Stimulated activated CD4-positive, alpha-beta T cell treated with anti-CD3 and anti-CD28 coated beads, Interleukin-15, amount 100 ng/mL, for 24 hours (primary cell): Measurements from ENCODE around the gene KCNIP2.
A peak's percentile ranks its signal among the peaks of the same experiment; 100 is the strongest.
"Not testable (repeated sequence)": the region's sequence is repeated elsewhere in the genome, so short reads cannot be mapped to it uniquely, and the experiment has no call there.

Experiments used
- DNase-seq: peaks from one replicate; pipeline ENCODE4 v3.0.0-alpha.2; 2020

The KCNIP2 gene

DNA sequence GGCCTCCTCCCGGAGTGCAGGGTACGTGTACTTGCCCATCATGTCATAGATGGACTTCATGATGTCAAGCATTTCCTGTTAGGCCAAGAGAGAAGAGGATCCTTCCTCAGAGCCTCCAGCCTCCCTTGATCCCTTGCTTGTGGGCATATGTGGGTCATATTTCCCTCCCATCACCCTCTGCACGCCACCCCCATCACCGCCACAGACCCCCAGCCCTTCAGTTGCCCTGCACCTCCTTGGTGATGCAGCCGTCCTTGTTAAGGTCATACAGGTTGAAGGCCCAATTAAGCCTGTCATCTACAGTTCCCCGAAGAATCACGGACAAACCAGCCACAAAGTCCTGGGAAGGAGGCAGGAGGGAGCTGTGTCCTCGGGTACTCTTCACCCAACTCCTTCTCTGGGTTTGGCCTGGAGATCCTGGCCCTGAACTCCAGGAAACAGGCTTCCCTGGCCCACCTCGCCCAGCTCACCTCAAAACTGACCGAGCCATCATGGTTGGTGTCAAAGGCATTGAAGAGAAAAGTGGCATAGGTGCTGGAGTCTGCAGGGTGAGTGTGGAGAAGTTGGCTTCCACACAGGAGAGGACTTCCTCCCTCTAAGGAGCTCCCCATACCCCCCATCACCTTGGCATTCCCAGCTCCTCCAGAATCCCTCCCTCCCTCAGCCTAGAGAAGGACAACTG is 15.5 kb downstream of the KCNIP2 start:
- no peak for DNase-seq

DNA sequence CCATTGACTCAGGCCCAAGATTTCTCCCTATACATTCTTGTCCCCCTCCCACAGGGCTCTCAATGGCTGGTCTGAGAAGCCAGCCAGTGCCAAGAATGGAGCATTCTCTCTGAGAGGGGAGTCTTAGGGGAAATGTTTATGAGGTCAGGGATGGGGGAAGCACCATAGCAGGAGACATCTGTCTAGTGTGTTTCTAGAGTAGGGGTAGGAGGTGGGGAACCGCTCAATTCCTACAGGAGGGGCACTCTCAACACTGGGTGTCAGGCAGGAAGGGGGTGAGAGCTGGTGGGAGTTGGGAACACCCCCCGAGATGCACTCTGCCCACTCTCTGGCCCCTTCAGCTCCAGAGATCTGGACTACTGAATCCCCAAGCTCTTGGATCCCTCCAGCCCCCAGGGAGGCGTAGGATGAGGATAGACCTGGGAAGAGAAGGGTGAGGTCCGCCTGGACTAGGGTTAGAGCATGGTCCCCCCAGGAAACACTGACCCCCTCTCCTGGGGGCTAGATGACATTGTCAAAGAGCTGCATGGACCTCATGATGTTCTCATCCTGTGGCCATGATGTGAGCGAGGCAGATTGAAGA is 16.7 kb downstream of the KCNIP2 start:
- DNase-seq = no peak

DNA sequence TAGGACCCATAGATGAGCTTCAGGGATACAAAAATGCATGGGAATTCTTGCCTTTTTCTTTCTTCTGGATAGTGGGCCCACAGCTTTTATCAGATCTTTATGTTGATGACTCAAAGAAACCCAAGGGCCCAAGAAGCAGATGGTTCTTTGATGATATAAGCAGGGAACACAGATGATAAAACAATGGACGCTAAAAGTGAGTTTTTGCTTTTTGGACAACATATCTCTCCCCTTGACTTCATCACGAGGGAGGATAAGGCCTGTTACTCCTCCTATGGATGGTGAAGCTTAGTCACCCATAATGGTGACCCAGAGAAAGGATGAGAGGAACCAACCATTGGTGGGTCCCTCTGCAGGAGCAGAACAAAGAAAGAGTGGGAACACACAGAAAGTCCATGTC is 18.9 kb downstream of the KCNIP2 start:
- DNase-seq = no peak

DNA sequence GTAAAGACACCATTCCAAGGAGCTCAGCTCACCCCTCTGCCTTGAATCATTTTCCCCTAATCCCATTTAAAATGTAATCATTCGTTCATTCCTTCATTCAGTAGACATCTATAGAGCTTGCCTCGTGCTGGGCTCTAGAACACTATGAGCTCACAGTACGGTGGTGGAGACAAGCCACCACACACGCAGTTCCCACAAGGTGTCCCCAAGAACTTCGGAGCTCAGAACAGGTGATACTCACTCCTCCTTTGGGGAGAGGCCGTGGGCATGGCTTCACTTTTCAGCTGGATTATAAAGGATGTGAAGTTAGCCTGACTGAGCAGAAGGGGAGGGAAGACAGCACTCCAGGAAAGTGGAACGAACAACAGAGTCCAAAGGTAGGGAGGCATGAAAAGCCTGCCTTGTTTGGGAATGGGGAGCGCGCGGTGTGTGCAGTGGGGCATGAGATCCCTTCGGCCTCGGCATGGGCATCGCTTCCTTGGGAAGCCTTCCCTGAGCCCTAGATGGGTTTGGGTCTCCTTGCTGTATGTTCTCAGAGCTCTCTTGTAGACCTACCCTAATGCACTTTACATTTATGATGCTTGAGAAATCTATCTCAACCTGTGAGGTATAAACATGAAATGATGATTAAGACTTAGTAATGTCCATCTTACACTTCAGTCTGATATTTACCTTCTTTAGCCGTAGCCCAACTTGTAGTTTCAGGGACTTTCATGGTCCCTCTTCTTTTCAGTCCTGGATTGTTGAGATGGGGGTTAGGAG is 24.5 kb downstream of the KCNIP2 start:
- no peak for DNase-seq

DNA sequence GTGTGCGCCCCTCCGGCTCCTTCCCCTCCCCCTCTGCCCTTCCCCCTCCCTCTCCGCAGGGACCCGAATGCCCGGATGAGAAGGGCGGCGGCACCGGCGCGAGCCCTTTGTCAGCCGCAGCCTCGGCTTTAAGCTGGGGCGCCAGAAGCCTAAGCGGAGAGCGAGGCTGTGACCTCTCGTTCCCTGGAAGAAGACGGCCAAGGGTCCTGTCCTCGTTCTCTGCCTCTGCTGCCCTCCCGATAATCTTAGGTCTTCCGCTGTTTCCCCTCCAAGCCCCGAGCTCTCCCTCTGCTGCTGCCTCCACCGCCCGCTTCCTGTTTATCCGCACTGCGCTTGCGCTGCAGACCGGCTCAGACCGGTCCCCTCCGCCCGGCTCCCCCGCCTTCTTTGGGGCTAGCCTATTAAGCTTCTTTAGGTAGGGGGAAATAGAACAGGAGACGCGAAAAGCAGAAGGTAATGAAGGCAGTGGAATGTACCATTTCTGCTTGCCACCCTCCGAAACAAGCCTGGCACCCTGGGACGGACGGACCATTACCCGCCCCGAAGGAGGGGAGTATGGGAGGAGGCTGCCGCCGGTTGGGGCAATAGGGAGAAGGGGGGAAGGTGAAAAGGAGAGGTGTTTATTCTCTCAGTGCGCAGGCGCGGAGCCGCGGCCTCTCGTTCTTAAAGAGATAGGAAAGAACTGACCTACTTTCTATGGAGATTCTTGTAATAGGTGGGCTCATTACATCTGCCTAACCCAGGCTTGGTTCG is 25.3 kb downstream of the KCNIP2 start, which contains the start of gene OGA:
TSS of gene OGA (minus strand) at position 326 of the 753 bp plus-strand sequence. CDS start 422 bp downstream, outside the sequence.
- peak; percentile 97 for DNase-seq

DNA sequence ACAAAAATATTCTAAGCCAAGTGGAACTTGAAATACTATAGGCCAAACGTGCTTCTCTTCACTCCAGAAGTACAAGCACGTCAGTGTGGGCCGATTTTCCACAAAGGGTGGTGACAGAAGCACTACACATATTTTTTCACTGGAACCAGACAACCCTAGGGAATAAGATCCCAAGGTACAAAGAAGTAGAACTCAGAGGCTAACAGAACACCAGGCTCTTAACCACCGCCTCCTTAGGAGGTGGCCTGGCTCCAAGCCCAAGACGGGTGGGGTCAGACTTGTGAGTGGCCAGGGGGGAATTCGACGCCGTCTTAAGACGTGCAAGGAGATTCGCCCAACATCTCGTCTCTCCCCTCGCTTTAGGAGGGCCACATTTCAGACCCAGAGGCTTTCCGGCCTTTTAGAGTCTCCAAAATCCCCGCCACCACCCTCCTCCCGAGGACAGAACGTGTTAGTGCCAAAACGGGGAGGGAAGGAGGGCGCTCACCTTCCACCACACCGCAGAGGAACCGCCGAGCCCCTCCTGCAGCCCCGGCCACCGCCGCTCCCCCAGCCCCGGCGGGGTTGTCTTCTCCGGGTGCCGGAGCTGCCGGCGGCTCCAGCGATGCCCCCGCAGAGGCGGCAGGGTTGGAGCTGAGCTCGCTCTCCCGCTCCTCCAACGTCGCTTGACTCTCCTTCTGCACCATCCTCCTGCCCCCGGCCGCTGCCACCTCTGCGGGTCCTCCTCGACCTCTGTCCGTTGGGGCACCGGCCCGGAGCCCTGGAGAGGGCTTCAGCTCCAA is 26.1 kb downstream of the KCNIP2 start:
- DNase-seq = peak; percentile 55

DNA sequence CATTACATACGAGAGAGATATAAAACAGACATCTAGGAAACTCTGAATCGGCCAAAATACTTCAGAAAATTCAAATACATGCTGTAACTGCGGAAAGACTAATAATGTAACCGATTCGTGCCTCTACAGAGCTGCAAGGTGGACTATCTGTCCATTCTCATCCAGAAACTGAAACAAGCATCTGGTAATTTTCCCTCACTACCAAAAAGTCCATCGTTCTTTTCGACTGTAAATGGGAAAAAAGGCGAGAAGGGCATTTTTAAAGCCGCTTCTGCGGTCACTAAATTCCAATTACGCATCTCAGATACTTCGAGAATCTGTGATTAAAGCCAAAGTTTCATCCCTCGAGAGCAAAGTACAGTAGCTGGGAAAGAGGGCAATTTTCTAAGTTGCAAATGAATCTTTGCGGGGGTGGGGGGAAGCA is 26.7 kb downstream of the KCNIP2 start:
- no peak for DNase-seq

DNA sequence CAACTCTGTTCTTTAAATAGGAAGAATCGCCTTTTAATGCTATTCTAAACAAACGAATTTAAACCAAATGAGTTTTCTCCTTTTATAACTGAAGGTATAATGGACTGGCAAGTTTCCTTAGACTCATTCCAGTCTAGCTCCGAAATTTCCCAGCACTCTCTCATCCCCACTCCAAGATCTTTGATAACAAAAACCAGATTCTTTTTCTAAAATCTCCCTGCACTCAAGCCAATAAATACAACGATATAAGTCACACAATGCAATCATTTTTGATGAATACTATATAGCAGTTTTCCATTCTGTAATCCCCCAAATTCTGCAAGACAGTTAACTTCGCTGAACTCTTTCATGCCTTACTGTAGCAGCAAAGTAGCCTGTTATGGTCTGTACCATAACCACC is 27.2 kb downstream of the KCNIP2 start:
- DNase-seq = no peak

DNA sequence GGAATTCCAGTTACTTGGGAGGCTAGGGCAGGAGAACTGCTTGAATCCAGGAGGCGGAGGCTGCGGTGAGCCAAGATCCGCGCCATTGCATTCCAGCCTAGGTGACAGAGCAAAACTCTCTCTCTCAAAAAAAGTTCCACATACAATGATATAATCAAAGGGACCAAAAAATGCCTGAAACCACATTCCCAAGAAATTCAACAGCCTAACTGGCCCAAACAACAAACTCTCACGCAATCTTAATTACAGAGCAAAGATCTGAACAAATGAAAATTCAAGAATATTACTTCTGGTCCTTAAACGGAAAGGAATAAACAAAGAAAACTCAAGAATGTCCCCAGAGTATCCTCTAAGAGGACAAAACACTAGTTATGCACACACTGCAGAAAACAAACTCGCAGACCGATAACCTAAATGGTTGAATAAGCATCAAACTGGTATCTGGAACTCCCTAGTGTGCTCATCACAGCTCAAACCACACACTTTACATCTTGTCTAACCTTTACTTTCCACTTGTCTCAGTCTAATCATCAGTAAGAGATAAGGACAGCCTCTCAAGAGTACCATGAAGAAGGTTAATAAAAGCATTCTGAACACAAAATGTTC is 29.0 kb downstream of the KCNIP2 start:
- DNase-seq = no peak

DNA sequence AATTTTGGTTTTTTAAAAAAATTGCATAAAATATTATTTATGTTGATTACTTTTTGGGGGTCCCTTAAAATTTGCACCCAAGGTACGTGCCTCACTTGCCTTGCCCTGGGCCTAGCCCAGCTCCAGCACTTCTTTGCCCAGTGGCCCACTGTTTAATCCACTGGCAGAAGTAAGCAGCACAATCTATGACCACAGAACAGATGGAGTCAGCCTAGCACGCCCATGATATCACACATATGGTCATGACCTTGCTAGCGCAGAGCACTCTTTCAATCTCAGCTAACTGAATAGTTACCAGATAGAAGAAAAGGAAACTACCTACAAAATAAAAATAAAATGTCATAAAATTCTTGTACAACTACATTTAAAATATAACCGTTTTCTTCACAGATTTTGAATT is 31.0 kb downstream of the KCNIP2 start:
- no peak for DNase-seq

DNA sequence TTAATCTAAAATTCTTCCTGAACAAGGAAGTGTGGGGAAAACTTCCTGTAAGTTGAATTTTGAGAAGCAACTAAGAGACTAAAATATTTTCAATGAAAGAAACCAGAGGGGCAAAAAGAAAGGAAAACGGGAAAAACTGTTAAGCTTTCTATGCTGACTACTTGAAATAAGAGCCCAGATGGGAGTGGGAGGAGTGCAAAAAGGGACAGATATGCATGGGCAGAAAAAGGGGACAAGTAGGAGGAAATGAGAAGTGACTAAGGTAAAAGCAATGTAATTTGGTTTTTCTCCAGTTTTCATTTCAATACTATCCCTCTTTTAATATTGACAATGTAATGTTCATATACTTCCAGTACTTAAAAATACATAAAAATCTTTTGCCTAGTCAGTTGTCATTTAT is 36.4 kb downstream of the KCNIP2 start:
- DNase-seq = no peak

DNA sequence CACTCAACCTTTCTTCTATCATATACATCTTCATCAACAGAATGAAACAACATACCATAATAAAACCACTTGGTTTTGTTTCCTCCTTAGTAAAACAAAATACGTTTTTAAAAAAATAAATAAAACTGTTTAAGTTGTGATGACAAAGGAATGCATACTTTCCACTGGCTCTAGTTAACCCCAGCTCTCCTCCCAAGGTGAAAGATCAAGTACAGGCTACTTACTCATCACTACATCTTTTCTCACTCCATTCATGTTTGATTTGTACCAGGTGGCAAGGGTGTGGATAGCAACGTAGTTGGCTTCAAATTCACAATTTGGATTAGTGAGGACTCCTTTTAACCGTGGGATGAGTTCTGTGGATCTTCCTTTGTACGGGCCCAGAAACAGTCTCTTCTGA is 40.1 kb downstream of the KCNIP2 start:
- no peak for DNase-seq

DNA sequence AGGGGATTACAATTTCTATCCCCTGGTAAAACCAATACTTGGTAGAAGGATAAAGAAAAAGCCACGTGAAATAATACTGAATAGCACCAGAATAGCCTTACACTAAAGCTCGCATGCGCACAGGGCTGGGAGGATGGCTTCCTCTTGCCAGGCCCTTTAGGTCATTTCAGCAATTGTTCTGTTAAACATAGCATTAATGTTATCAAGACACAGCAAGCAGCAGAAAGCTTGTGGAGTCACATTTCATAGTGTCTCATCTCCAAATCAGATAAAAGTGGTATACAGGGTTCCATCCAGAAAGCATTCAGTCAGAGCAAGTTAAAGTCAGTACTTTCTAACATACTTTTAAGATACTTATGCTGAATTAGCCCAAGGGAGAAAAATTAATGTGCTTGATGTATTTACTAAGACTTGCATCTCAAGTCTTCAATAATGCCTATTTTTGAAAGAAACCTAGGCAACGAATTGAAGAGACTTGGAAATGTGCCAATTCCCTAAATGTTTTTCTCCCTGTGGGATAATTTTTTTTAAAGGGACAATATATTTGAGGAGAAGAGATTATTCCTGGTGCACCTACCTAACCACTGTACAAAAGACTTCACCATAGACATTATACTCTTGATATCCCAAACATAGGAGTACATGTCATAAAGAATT is 46.1 kb downstream of the KCNIP2 start:
- DNase-seq = no peak

DNA sequence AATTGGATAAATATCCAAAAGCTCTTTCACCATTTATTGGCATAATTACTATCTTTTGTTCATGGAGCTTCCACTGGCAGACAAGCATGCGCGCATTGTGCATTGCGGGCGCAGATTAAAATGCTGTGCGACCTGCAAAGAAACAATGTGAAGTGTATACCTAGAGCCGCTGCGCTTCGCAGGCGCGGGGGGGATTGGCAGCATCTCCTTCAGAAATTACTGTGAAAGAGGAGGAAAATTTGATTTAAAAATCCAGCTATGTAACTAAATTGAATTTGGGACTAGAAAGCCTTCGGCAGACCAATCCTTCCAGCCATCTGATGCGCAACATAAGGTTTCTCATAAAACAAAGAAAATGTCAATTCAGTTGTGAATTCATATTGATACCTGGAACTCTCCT is 50.1 kb downstream of the KCNIP2 start:
- no peak for DNase-seq

DNA sequence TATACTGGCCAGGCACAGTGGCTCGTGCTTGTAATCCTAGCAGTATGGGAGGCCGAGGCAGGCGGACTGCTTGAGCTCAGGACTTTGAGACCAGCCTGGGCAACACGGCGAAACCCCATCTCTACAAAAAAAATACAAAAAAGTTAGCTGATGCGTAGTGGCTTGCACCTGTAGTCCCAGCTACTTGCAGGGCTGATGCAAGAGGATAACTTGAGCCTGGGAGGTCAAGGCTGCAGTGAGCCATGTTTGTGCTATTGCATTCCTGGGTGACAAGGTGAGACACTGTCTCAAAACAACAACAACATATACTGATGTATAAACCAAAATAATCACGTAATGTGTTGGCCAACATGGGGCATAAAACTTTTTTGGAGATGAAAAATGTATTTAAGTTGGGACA is 53.9 kb downstream of the KCNIP2 start:
- DNase-seq = no peak

DNA sequence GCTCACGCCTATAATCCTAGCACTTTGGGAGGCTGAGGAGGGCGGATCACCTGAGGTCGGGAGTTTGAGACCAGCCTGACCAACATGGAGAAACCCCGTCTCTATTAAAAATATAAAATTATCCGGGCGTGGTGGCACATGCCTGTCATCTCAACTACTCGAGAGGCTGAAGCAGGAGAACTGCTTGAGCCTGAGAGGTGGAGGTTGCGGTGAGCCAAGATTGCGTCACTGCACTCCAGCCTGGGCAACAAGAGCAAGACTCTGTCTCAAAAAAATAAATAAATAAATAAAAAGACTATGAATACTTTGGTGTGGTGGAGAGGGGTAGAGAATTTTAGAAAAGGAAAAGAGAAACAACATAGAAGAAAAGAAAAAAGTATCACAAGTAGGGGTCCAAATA is 54.4 kb downstream of the KCNIP2 start:
- not testable (repeated sequence) for DNase-seq

DNA sequence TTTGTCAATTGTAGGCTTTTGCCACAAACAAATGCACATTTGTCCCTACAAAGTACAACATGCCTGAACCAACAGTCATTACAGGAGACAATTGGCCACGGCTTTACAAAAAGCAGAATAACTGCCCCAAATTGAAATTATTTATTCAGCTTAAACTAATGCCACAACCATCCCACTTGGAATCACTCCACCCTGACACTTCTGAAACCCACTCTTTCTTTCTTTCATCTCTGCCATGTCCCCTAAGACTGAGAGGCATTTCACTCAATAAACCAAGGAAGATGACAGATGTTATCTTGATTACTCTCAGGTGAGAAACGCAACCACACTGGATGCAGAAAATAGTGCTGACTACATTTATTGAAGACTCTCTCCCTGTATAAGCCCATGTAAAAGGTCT is 57.8 kb downstream of the KCNIP2 start:
- DNase-seq = no peak

DNA sequence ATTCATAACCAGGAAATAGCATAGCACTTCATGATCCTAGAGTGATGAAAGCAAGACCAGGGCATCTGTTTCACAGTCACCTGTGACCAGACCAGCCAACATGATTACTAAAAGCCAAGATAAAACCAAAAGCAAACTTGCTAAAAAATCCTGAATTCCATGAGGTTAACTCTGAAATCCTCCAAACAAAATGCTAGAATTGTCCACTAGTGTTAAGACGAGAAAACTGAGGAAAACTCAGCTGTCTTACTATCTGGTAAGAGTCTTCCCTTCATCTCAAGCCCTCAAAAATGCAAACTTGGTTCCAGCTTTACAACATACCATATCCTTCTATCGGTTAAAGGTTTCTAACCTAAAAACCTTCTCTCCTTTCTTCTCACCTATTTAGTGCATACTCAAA is 59.0 kb downstream of the KCNIP2 start:
- DNase-seq = no peak

DNA sequence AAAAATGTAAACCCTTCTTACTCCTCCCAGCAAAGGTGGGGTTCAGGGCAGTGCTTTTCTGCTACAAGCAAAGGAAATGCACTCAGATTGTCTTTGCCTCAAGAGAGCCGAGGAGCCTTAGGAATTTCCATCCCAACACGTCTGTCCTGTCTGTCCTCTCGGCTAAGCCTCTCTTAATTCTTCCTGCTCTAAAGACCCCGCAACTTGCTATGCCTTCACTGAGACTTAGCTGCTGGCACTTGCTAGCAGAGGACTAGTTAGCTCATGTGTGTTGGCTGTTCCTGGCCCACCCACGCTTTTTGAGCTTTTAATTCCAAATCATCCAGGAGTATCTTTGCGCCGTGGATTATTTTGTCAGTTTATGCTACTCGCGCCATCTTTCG is 59.9 kb downstream of the KCNIP2 start:
- no peak for DNase-seq

DNA sequence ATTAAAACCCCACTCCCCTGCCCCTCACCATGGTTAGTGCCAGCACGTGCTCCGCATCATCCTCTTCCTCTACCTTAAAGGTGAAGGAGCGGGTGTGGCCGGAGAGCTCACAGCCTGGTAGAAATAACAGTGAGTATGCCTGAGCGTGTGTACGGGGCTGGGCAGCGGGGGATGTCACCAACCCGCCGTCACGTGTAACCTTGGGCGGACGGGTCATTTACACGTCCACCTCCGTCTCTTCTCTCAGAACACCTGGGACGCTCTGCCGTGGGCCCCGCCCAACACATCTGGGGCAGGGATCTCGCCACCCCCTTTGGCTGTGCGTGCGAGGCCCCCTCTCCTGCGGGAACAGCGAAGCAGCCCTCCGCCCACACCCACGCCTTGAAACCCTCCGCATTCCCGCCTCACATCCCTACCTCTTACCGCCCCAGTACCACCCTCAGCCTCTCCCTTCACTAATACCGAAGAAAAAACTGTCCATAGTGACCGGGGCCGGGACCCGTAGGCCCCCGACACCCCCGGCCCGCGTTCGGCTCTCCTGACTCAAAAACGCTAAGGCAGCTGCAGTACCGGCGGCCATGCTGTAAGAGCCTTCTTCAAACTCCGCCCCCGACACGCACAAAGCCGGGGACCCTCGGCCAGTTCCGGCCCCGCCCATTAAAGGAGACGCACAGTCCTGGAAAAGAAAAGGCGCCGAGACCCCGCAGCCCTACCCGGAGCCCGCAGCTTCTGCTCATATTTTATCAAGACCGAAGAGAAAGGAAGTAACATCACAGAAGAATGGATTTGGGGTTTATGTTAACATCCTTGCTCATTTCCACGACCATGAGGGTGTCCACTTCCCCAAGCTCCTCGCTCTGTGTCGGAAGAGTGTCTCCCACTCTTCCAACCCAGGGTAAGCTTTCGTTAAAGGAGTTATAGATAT is 60.5 kb downstream of the KCNIP2 start, which contains the start of gene NPM3:
TSS of gene NPM3 (minus strand) at position 636 of the 925 bp plus-strand sequence. CDS start at position 580, 56 bp downstream.
- DNase-seq = peak; percentile 95
